ENCODE measurements around the gene POFUT2. TPM values are rescaled to one million over a fixed set of nuclear protein-coding genes. Genes with fewer than 3 reads are reported as not detected.

POFUT2 gene
- total RNA-seq, 2 experiments from 2014 or later, result 11.7 to 12.4 TPM

DNA sequence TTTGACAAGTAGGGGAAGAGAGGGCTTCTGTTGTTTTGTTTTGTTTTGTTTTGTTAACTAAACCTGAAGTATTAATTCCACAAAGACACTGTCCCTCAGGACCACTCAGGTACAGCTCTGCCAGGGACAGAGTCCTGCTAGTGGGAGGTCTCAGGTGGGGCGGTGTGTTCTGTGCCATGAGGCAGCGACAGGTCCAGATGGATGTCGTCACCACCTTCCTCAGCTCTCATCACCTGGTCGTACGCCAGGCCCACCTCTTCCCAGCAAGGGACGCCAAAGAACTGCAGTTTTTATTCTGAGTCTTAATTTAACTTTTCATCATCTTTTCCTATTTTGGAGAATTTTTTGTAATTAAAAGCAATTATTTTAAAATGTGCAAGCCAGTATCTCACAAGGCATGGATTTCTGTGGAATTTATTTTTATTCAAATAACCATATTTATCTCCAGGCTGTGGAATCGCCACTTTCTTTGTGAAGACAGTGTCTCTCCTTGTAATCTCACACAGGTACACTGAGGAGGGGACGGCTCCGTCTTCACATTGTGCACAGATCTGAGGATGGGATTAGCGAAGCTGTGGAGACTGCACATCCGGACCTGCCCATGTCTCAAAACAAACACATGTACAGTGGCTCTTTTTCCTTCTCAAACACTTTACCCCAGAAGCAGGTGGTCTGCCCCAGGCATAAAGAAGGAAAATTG, 62.5 kb downstream of the POFUT2 start:
- no peaks in the 10 kb centered on the region for H3K27me3 Mint-ChIP-seq
- ATAC-seq (no peak), DNase-seq (no peak)
- POLR2A ChIA-PET, result no interaction called here
- no peak overlapping the region for H3K27ac Mint-ChIP-seq
- TF ChIP-seq CTCF (IDR thresholded peaks at IDR 0.05), result no peak
- no peak overlapping the region for H3K4me3 Mint-ChIP-seq
- H3K4me1 Mint-ChIP-seq (ENCODE audit: low read depth), result peaks cover 41% of the 10 kb centered on the region
- H3K36me3 Mint-ChIP-seq (ENCODE audit: low read depth), result peaks cover 3% of the 10 kb centered on the region
- intact Hi-C loops (cut with micrococcal nuclease), result no loop called here
- no peaks in the 10 kb centered on the region for H3K9me3 Mint-ChIP-seq
- CTCF ChIA-PET, result interaction anchor here (1.1 kb wide), 1 partner anchor 11 kb away, joined by 3 read pairs; no protein-coding TSS in a partner anchor

- Mint-ChIP-seq H3K27ac (peak overlapping the region; percentile 30), H3K9me3 (no peaks in the 10 kb centered on the region), H3K36me3 (ENCODE audit: low read depth) (peaks cover 3% of the 10 kb centered on the region), H3K4me1 (ENCODE audit: low read depth) (peaks cover 41% of the 10 kb centered on the region), H3K4me3 (no peak overlapping the region), H3K27me3 (no peaks in the 10 kb centered on the region)
- ChIA-PET CTCF (interaction anchor here (0.7 to 1.1 kb wide), 2 partner anchors 12 to 56 kb away, joined by 3 read pairs; no protein-coding TSS in a partner anchor), POLR2A (no interaction called here)
- intact Hi-C loops (cut with micrococcal nuclease), result no loop called here
- DNase-seq (peak; percentile 39), ATAC-seq (peak; percentile 29)
- TF ChIP-seq CTCF (IDR thresholded peaks at IDR 0.05), result no peak
Measured at GRCh38 chr21:45224189-45224938, 63.3 kb downstream of the POFUT2 start.

DNA sequence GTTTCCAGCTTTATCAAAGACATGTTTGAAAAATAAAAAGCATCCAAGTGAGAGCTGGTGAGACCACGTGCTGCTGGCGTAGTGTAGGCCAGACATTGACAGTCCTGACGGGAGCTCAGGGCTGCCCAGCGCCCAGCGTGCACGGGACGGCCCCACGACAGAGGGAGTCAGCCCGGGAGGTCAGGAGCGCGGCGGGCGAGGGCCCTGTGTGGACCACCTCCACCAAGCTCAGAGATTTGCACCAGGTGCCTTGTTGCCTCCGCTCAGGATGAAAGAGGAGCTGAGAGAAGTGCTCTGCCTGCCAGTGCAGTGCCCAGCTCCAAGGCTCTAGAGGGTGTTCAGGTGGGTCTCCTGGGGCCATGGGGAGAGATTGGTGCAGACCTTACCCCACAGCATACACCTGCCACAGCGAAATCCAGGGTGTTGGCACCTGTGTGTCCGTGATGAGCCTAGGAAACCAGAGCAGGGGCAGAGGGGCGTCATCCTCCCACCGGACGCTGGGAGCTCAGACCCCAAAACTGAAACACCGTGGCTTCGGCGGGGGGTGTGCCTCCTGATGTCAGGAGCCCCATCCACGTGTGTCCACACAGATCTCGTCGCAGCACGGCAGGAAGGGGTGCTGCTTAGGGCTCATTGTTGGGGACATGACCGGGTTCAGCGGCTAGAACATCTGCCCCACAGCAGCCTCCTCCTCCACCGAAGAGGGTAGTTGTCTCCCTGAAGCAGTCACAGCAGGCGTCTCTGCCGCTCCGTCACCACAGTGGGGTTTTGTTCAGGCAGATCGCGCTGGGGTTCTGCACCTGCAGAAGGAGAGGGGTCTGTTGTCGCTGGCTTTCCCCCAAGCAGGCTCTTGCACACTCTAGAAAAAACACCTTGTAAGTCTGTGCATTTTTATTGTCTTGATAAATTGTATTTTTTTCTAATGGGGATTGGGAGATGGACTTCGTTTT, 64.2 kb downstream of the POFUT2 start:
- no peaks in the 10 kb centered on the region for H3K9me3 Mint-ChIP-seq
- no peaks in the 10 kb centered on the region for H3K27me3 Mint-ChIP-seq
- no peak overlapping the region for H3K27ac Mint-ChIP-seq
- TF ChIP-seq CTCF (IDR thresholded peaks at IDR 0.05), result no peak
- intact Hi-C loops (cut with micrococcal nuclease), result no loop called here
- no peak for DNase-seq
- no peak overlapping the region for H3K4me3 Mint-ChIP-seq
- ATAC-seq, result no peak
- CTCF ChIA-PET, result interaction anchor here (0.7 to 1.1 kb wide), 3 partner anchors 13 to 71 kb away, joined by 3 read pairs; no protein-coding TSS in a partner anchor
- POLR2A ChIA-PET, result no interaction called here
- H3K36me3 Mint-ChIP-seq (ENCODE audit: low read depth), result peaks cover 6% of the 10 kb centered on the region
- peaks cover 35% of the 10 kb centered on the region for H3K4me1 Mint-ChIP-seq (ENCODE audit: low read depth)

GRCh38 chr21:45222001-45222400, 65.7 kb downstream of the POFUT2 start:
- H3K4me1 Mint-ChIP-seq (ENCODE audit: low read depth), result peaks cover 20% of the 10 kb centered on the region
- POLR2A ChIA-PET, result no interaction called here
- intact Hi-C loops (cut with micrococcal nuclease), result no loop called here
- CTCF ChIA-PET, result interaction anchor here (1.1 kb wide), 1 partner anchor 69 kb away, joined by 3 read pairs; no protein-coding TSS in a partner anchor
- H3K9me3 Mint-ChIP-seq, result peaks cover 6% of the 10 kb centered on the region
- no peak overlapping the region for H3K27ac Mint-ChIP-seq
- no peaks in the 10 kb centered on the region for H3K27me3 Mint-ChIP-seq
- peaks cover 20% of the 10 kb centered on the region for H3K36me3 Mint-ChIP-seq (ENCODE audit: low read depth)
- ATAC-seq (no peak), DNase-seq (no peak)
- no peak overlapping the region for H3K4me3 Mint-ChIP-seq
- TF ChIP-seq CTCF (IDR thresholded peaks at IDR 0.05), result no peak
